Measurements from ENCODE around the gene DDAH1.

GRCh38 chr1:85277802-85278201, 187.2 kb downstream of the DDAH1 start:
- TF ChIP-seq CTCF (IDR thresholded peaks at IDR 0.05; ENCODE audit: extremely low read depth in 1 of 2, insufficient read depth in 1 of 2, low read depth in 1 of 2, low read length in 2 of 2): no peak
- no peak for TF ChIP-seq POLR2A (IDR thresholded peaks at IDR 0.05; ENCODE audit: low read depth, low read length)
- no peak for TF ChIP-seq FOS (IDR thresholded peaks at IDR 0.05; ENCODE audit: borderline replicate concordance, insufficient read depth, low read length)
- no peak for TF ChIP-seq JUN (IDR thresholded peaks at IDR 0.05; ENCODE audit: borderline replicate concordance, insufficient read depth, insufficient read length, low read depth)
- TF ChIP-seq EZH2 (IDR thresholded peaks at IDR 0.05; ENCODE audit: borderline replicate concordance, low read depth, low read length, severe bottlenecking): no peak
- no peak for TF ChIP-seq POLR2AphosphoS5 (IDR thresholded peaks at IDR 0.05; ENCODE audit: insufficient read depth, low read depth, low read length)
- TF ChIP-seq, protein P1, sequence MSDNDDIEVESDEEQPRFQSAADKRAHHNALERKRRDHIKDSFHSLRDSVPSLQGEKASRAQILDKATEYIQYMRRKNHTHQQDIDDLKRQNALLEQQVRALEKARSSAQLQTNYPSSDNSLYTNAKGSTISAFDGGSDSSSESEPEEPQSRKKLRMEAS (IDR thresholded peaks at IDR 0.05; ENCODE audit: insufficient read depth, insufficient read length): no peak
